ENCODE data around the gene PLA2G3.
"Not testable (repeated sequence)": the region's sequence is repeated elsewhere in the genome, so short reads cannot be mapped to it uniquely, and the experiment has no call there.

Gene PLA2G3

GRCh38 chr22:31122532-31123291 is 17.6 kb downstream of the PLA2G3 start, which contains the start of gene INPP5J:
Gene INPP5J, plus strand, starts transcription at chr22:31122966. Its CDS starts 49 bp downstream, at chr22:31123015.
- DNase-seq: no peak

GRCh38 chr22:31122196-31122531 is 18.1 kb downstream of the PLA2G3 start:
- no peak for DNase-seq

- DNase-seq: no peak
Measured at GRCh38 chr22:31121403-31121802, 18.9 kb downstream of the PLA2G3 start.

GRCh38 chr22:31120642-31121041 is 19.7 kb downstream of the PLA2G3 start:
- DNase-seq: no peak

- DNase-seq: no peak
Measured at GRCh38 chr22:31120230-31120629, 20.1 kb downstream of the PLA2G3 start.

- no peak for DNase-seq
Measured at GRCh38 chr22:31119026-31119717, 21.1 kb downstream of the PLA2G3 start.

GRCh38 chr22:31118046-31118820 is 22.1 kb downstream of the PLA2G3 start:
- no peak for DNase-seq

GRCh38 chr22:31112547-31113091 is 27.7 kb downstream of the PLA2G3 start:
- not testable (repeated sequence) for DNase-seq

GRCh38 chr22:31107894-31108218 is 32.5 kb downstream of the PLA2G3 start:
- no peak for DNase-seq

GRCh38 chr22:31107178-31107893 is 33.0 kb downstream of the PLA2G3 start, which contains the start of gene SELENOM:
Gene SELENOM, minus strand, starts transcription at chr22:31107568. Its CDS starts 63 bp downstream, at chr22:31107505.
- DNase-seq: peak; percentile 48 to 88 (median 64)

- DNase-seq: no peak
Measured at GRCh38 chr22:31106731-31107177, 33.6 kb downstream of the PLA2G3 start.

- DNase-seq: no peak
Measured at GRCh38 chr22:31106001-31106571, 34.2 kb downstream of the PLA2G3 start.

- DNase-seq: no peak
Measured at GRCh38 chr22:31105282-31105929, 34.9 kb downstream of the PLA2G3 start.

GRCh38 chr22:31104869-31105268 is 35.4 kb downstream of the PLA2G3 start:
- no peak for DNase-seq

GRCh38 chr22:31103899-31104694 is 36.2 kb downstream of the PLA2G3 start:
- DNase-seq: no peak

GRCh38 chr22:31103111-31103510 is 37.2 kb downstream of the PLA2G3 start:
- no peak for DNase-seq

GRCh38 chr22:31102441-31103081 is 37.7 kb downstream of the PLA2G3 start:
- DNase-seq: no peak

- DNase-seq: no peak
Measured at GRCh38 chr22:31100762-31101525, 39.4 kb downstream of the PLA2G3 start.
